HG03460 (cell line): Measurements from ENCODE around the gene TSACC.
A peak's percentile ranks its signal among the peaks of the same experiment; 100 is the strongest.
"Not testable (repeated sequence)": the region's sequence is repeated elsewhere in the genome, so short reads cannot be mapped to it uniquely, and the experiment has no call there.

ENCODE experiments used
- ATAC-seq: cut with Tn5 transposase; IDR thresholded peaks from one replicate; pipeline ENCODE4 v1.9.1; 2021; ENCODE audit not compliant: unreplicated experiment

TSACC gene

GRCh38 chr1:156346035-156346434 is 7.7 kb downstream of the TSACC start:
- ATAC-seq: not testable (repeated sequence)

- no peak for ATAC-seq
Measured at GRCh38 chr1:156346636-156347035, 8.3 kb downstream of the TSACC start.

- no peak for ATAC-seq
Measured at GRCh38 chr1:156347331-156347730, 9.0 kb downstream of the TSACC start.

- not testable (repeated sequence) for ATAC-seq
Measured at GRCh38 chr1:156352481-156352880, 14.2 kb downstream of the TSACC start.

- no peak for ATAC-seq
Measured at GRCh38 chr1:156356262-156356874, 18.0 kb downstream of the TSACC start.

GRCh38 chr1:156356875-156357534 is 18.7 kb downstream of the TSACC start:
- ATAC-seq: peak; percentile 54

GRCh38 chr1:156357977-156358376 is 19.7 kb downstream of the TSACC start:
- no peak for ATAC-seq

- ATAC-seq: no peak
Measured at GRCh38 chr1:156358641-156359040, 20.3 kb downstream of the TSACC start.

GRCh38 chr1:156359249-156359648 is 20.9 kb downstream of the TSACC start:
- ATAC-seq: no peak

GRCh38 chr1:156359973-156360372 is 21.6 kb downstream of the TSACC start:
- no peak for ATAC-seq

GRCh38 chr1:156360534-156360933 is 22.2 kb downstream of the TSACC start:
- no peak for ATAC-seq

- no peak for ATAC-seq
Measured at GRCh38 chr1:156365754-156366153, 27.4 kb downstream of the TSACC start.

GRCh38 chr1:156366378-156367166 is 28.2 kb downstream of the TSACC start:
- no peak for ATAC-seq

- no peak for ATAC-seq
Measured at GRCh38 chr1:156367383-156368156, 29.2 kb downstream of the TSACC start.

- ATAC-seq: no peak
Measured at GRCh38 chr1:156368157-156368658, 29.9 kb downstream of the TSACC start.

- ATAC-seq: no peak
Measured at GRCh38 chr1:156368889-156369684, 30.8 kb downstream of the TSACC start, which contains the start of gene RHBG. TSS of gene RHBG (plus strand) at chr1:156369211. CDS start at chr1:156369250, 39 bp downstream.

- not testable (repeated sequence) for ATAC-seq
Measured at GRCh38 chr1:156369685-156370286, 31.5 kb downstream of the TSACC start.

- no peak for ATAC-seq
Measured at GRCh38 chr1:156371553-156372264, 33.4 kb downstream of the TSACC start.

GRCh38 chr1:156372265-156372586 is 33.9 kb downstream of the TSACC start:
- no peak for ATAC-seq
